ENCODE results near the gene SYCP2L. TPM values are rescaled to one million over a fixed set of nuclear protein-coding genes. Genes with fewer than 3 reads are reported as not detected.

SYCP2L gene
- total and polyA plus RNA-seq, 2 of the 4 experiments (the other 2 are of a cell fraction): 0.05 TPM; not detected in 1

DNA sequence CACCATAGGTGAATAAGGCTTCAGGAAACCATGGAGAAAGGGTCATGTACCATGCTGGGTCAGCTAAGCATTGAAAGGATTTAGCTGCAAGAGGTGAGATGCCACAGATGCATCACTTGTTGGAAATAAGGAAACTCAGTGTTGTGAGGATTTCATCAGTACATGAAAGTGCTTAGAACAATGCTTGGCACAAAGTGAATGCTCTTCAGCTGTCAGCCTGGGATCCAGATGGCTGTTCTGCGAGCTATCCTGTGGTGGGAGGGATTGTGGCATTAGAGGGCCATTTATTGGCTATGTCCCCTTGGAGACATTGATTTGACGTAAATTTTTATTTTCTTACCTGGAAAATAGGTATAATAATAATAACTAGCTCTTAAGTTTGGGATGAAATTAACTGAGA lies 104.3 kb downstream of the SYCP2L start:
- Histone ChIP-seq H3K27me3 (ENCODE audit: control insufficient read depth, insufficient read depth, low read length) (no peaks in the 10 kb centered on the region), H3K4me1 (ENCODE audit: control insufficient read depth, insufficient read depth, low read length) (no peaks in the 10 kb centered on the region), H3K14ac (replicated peaks; ENCODE audit: low read depth, low read length) (no peak overlapping the region), H4K5ac (ENCODE audit: low read depth, low read length) (no peak overlapping the region), H3K18ac (ENCODE audit: low read depth, low read length) (no peak overlapping the region), H3K36me3 (ENCODE audit: control insufficient read depth, insufficient read depth, low read length) (no peaks in the 10 kb centered on the region), H4K91ac (ENCODE audit: insufficient read depth, low read depth, low read length) (peak overlapping the region; percentile 32; the same call in 1 of the 2 replicates), H3K4ac (ENCODE audit: low read depth, low read length) (no peak overlapping the region), H3K27ac (ENCODE audit: insufficient read depth, low read length) (no peak overlapping the region), H2BK15ac (ENCODE audit: low read depth, low read length) (no peak overlapping the region), H3K23ac (ENCODE audit: low read depth, low read length) (no peak overlapping the region), H2BK5ac (ENCODE audit: low read depth, low read length, poor library complexity, severe bottlenecking) (no peak overlapping the region), H3K4me2 (ENCODE audit: low read depth, low read length) (no peak overlapping the region), H4K8ac (ENCODE audit: low read depth in 2 of 2, low read length in 2 of 2) (no peak overlapping the region), H3K56ac (ENCODE audit: extremely low read depth, insufficient read depth, low read length) (no peak overlapping the region), H2AK5ac (ENCODE audit: low read depth, low read length) (no peak overlapping the region; the same call in 1 of the 2 replicates), H3K9me1 (ENCODE audit: insufficient read depth, low read length) (peaks cover 3% of the 10 kb centered on the region; the same call in 1 of the 2 replicates), H3K9me3 (ENCODE audit: control insufficient read depth, insufficient read depth, low read length) (no peaks in the 10 kb centered on the region), H2BK120ac (ENCODE audit: low read depth, low read length) (no peak overlapping the region), H2BK20ac (ENCODE audit: low read depth, low read length) (0 out of 2 replicates have a peak overlapping the region, but pooled peaks have one; percentile 13), H4K20me1 (ENCODE audit: insufficient read depth, low read length) (no peaks in the 10 kb centered on the region), H2AFZ (replicated peaks; ENCODE audit: low read length, poor library complexity) (no peak overlapping the region), H2AK9ac (replicated peaks; ENCODE audit: low read depth, low read length, poor library complexity) (no peak overlapping the region), H3K4me3 (ENCODE audit: insufficient read depth, low read depth, low read length) (no peak overlapping the region), H3K9ac (ENCODE audit: low read depth, low read length) (no peak overlapping the region), H3K79me1 (ENCODE audit: low read depth in 1 of 2, low read length in 2 of 2) (no peaks in the 10 kb centered on the region)
- no CpG with 5 or more reads among the region's 2 CpGs for WGBS, 2 experiments (ENCODE audit: extremely low coverage in 2 of 2, insufficient read length in 1 of 2)
- in situ Hi-C loops (cut with MboI; ENCODE audit: low sequenced_read_pairs): no loop called here
- intact Hi-C loops (cut with micrococcal nuclease): no loop called here
- ChIA-PET CTCF (interaction anchor here (0.8 kb wide), 1 partner anchor 9 kb away, joined by 5 read pairs; no protein-coding TSS in a partner anchor), POLR2A (ENCODE audit: unreplicated experiment) (no interaction called here)
- BruUV-seq (replicated peaks): no TSS peak
- no peak for TF ChIP-seq CHD1 (IDR thresholded peaks at IDR 0.05; ENCODE audit: low read depth, low read length)
- no peak for TF ChIP-seq FOS (IDR thresholded peaks at IDR 0.05; ENCODE audit: low read depth, low read length)
- TF ChIP-seq, protein P1, sequence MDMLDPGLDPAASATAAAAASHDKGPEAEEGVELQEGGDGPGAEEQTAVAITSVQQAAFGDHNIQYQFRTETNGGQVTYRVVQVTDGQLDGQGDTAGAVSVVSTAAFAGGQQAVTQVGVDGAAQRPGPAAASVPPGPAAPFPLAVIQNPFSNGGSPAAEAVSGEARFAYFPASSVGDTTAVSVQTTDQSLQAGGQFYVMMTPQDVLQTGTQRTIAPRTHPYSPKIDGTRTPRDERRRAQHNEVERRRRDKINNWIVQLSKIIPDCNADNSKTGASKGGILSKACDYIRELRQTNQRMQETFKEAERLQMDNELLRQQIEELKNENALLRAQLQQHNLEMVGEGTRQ (IDR thresholded peaks at IDR 0.05; ENCODE audit: low read depth, low read length): no peak
- no peak for TF ChIP-seq SMC3 (IDR thresholded peaks at IDR 0.05; ENCODE audit: low read depth, low read length)
- no peak for TF ChIP-seq NFE2L2 (IDR thresholded peaks at IDR 0.05; ENCODE audit: low read depth, low read length)
- TF ChIP-seq MXI1 (IDR thresholded peaks at IDR 0.05; ENCODE audit: borderline replicate concordance, low read depth, low read length): no peak
- no peak for ATAC-seq (ENCODE audit: low read depth)
- DNase-seq: no peak
- dilution Hi-C loops (cut with HindIII; ENCODE audit: low sequenced_read_pairs, unreplicated experiment): no loop called here

Measured in IMR-90 (cell line).